HG02642 (cell line): ENCODE results near the gene RASD2.
"Not testable (repeated sequence)": the region's sequence is repeated elsewhere in the genome, so short reads cannot be mapped to it uniquely, and the experiment has no call there.

Source experiments
- ATAC-seq: cut with Tn5 transposase; IDR thresholded peaks from one replicate; pipeline ENCODE4 v1.9.1; 2021; ENCODE audit warnings: mild to moderate bottlenecking; ENCODE audit not compliant: unreplicated experiment, poor library complexity

The RASD2 gene, protein sequence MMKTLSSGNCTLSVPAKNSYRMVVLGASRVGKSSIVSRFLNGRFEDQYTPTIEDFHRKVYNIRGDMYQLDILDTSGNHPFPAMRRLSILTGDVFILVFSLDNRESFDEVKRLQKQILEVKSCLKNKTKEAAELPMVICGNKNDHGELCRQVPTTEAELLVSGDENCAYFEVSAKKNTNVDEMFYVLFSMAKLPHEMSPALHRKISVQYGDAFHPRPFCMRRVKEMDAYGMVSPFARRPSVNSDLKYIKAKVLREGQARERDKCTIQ

GRCh38 chr22:35540595-35541253 is at the start of gene RASD2:
TSS of gene RASD2 (plus strand) at chr22:35540831. CDS start at chr22:35546810, 5,979 bp downstream.
- peak; percentile 28 for ATAC-seq

DNA sequence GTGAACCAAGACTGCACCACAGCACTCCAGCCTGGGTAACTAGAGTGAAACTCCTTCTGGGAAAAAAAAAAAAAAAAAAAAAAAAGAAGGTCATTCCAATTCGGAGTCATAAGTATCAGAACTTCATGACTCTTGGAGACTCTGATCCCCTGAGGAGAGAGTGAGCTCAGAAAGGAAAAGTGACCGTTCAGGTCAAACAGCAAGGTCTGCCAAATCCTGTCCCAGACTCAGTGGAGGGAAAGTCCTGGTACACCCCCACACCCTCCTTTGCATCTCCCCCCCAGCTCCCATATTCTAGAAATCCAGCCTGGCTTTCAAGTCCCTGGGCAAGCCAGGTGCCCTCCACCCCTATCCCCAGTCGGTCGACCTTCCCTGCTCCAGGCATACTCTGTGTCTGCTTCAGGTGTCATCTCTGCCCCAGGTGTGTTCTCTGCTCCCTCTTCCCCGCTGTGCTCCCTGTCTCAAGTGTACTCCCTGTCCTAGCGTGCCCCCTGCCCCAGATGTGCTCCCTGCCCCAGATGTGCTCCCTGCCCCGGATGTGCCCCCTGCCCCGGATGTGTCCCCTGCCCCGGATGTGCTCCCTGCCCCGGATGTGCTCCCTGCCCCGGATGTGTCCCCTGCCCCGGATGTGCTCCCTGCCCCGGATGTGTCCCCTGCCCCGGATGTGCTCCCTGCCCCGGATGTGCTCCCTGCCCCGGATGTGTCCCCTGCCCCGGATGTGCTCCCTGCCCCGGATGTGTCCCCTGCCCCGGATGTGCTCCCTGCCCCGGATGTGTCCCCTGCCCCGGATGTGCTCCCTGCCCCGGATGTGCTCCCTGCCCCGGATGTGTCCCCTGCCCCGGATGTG is 49.3 kb upstream of the RASD2 start:
- not testable (repeated sequence) for ATAC-seq

GRCh38 chr22:35491908-35492380 is 48.7 kb upstream of the RASD2 start:
- no peak for ATAC-seq

GRCh38 chr22:35493074-35493473 is 47.6 kb upstream of the RASD2 start:
- no peak for ATAC-seq

GRCh38 chr22:35495711-35496110 is 44.9 kb upstream of the RASD2 start:
- not testable (repeated sequence) for ATAC-seq

GRCh38 chr22:35496768-35497312 is 43.8 kb upstream of the RASD2 start:
- no peak for ATAC-seq

DNA sequence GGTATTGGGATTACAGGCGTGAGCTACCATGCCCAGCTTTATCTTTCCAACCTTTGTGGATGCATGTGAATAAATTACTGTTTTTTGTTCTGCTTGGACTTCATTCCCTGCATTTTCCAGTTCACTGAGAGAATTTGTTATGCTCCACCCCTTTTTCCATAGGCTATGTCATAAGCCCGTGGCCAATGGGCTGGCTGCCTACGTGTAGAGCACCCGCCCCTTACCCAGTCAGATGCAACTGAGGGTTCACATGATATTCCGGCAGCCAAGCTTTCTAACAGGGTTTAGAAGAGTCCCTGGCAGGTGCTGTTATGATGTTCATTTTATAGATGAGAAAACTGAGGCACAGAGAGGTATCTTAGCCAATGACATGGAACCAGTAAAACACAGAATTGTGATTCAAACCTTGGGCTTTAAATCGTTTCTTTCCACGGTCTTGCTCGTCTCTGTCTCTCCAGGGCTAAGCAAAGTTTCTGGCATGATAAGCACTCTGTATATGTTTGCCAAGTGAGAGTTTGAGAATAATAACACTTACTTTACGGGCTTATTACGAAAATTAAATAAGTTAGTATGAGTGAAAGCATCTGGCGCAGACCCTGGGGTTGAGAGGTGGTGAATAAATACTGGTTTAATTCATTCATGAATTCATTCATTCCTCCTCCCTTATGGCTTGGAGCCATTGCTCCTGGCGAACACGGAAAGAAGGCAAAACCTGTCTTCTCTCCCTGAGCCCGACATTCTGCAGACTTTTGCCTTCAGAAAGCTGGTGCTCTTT is 42.4 kb upstream of the RASD2 start:
- no peak for ATAC-seq

- ATAC-seq: no peak
Observed at GRCh38 chr22:35502836-35503235, 37.8 kb upstream of the RASD2 start.

- ATAC-seq: no peak
Observed at GRCh38 chr22:35505399-35506258, 35.0 kb upstream of the RASD2 start.

- ATAC-seq: no peak
Observed at GRCh38 chr22:35506259-35506570, 34.4 kb upstream of the RASD2 start.

DNA sequence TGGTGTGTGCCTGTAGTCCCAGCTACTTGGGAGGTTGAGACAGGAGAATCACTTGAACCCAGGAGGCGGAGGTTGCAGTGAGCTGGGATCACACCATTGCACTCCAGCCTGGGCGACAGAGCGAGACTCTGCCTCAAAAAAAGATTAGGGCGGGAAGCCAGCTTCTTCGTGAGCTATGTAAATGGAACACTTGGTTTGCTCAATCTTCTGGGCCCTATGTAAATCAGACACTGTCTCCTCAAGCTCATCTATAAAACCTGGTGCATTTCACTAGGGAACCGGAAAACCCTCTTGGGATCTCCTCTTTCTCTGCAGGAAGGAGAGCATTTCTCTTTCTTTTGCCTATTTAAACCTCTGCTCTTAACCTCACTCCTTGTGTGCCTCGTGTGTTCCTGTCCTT is 32.8 kb upstream of the RASD2 start:
- ATAC-seq: not testable (repeated sequence)

DNA sequence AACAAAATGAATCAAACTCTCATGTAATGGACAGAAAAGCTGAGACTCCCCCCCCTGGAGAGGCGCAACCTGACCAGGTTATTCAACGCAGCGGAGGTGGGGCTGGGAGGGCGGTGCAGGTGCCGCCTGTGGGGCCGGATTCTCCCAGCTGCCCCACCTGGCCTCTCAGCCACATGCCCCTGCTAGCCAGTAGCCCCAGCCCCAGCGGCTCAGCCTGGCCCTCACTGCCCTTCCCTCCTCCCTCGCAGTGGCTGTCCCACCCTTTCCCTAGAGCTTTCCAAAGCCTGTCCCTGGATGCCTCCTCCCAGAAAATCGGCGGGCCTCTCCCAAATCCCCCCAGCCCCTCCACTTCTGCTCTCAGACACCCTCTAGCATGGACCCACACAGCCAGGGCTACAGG is 31.2 kb upstream of the RASD2 start:
- no peak for ATAC-seq

- no peak for ATAC-seq
Observed at GRCh38 chr22:35509960-35510359, 30.7 kb upstream of the RASD2 start.

DNA sequence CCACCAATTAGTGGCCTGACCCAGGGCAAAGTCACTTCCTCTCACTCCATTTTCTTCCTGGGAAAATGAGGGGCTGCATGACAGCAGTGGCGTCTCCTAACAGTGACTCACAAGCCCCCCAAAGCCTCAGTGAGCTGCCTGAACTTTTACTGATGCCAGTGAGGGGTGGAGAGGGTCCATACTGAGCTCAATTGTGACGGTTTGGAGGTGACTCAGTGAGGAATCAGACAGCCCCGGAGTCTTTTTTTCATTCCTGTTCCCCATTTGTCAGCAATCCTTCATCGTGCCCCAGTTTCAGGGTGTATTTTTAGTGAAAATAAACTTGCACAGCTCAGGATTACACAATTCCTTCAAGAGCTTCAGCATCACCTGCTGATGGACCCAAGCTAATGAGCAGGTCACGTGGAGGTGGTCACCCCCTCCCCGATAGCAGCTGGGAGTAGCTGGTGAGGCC is 30.1 kb upstream of the RASD2 start:
- no peak for ATAC-seq

DNA sequence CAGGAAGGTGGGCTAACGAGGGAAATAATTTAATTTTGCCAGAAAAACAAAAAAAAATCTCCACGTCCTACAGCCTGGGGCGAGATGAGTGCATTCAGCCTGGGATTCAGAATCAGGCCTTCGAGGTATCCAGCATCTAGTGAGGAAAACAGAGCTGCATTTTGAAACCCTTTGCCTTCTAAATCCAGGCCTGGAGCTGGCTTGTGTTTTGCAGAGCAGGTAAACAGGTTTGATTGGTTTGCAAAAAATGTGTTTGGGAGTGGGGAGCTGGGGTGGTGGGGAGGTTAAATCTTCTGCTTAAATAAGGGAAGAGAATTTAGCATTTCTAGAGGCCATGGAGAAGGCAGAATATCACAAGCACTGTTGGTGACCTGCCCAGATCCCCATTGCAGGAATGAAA is 29.7 kb upstream of the RASD2 start:
- no peak for ATAC-seq

GRCh38 chr22:35514366-35514765 is 26.3 kb upstream of the RASD2 start:
- no peak for ATAC-seq

- not testable (repeated sequence) for ATAC-seq
Observed at GRCh38 chr22:35515952-35516351, 24.7 kb upstream of the RASD2 start.

GRCh38 chr22:35516723-35517122 is 23.9 kb upstream of the RASD2 start:
- no peak for ATAC-seq

DNA sequence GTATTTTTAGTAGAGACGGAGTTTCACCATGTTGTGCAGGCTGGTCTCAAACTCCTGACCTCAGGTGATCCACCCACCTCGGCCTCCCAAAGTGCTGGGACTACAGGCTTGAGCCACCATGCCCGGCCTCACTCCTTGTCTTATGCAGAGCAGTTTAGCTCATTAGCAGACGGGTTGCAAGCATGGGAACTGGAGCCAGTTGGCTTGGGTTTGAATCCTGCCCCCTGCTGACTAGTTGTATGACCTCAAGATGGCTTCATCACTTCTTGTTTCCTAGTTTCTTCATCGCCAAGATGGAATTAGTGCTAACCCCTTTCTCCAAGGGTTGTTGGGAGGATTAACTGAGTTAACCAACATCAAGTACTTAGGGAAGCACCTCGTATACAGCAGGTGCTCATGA is 23.4 kb upstream of the RASD2 start:
- ATAC-seq: no peak
